IMR-90 (cell line): Measurements from ENCODE around the gene VPS18. TPM values are rescaled to one million over a fixed set of nuclear protein-coding genes. Genes with fewer than 3 reads are reported as not detected.

Experiments used
- ATAC-seq: fragments of 200-7000 bp; cut with Tn5 transposase; 2 replicates; pipeline ENCODE4 v1.9.1; 2020; ENCODE audit warnings: low read depth, mild to moderate bottlenecking, moderate library complexity
- BruUV-seq: library from RNA; stranded (reverse); fragments of 400-500 nt; replicated peaks from 2 replicates; lab custom pipeline; 2021; lab: Mats Ljungman, UMichigan
- CTCF ChIA-PET: fragments of 300-600 bp; formaldehyde crosslinking; extraction: SDS; loops from one replicate; lab custom pipeline; 2021; ENCODE audit warnings: antibody characterized with exemption; lab: Yijun Ruan, JAX
- POLR2A ChIA-PET: fragments of 300-600 bp; sonication (Branson Sonifier 250); formaldehyde crosslinking; loops from one replicate; lab custom pipeline; 2022; ENCODE audit warnings: antibody characterized with exemption; ENCODE audit not compliant: unreplicated experiment; lab: Charles Lee
- DNase-seq: peaks from one replicate; pipeline ENCODE4 v3.0.0; 2013
- H2AFZ ChIP-seq: replicated peaks from 2 replicates; pipeline ENCODE3; 2013; ENCODE audit warnings: low read length, mild to moderate bottlenecking; ENCODE audit not compliant: poor library complexity
- H2AK5ac ChIP-seq: 2 replicates; pipeline ENCODE4 v1.6.1; 2013; ENCODE audit warnings: low read depth, low read length, inconsistent platforms
- H2AK9ac ChIP-seq: replicated peaks from 2 replicates; pipeline ENCODE3; 2013; ENCODE audit warnings: mild to moderate bottlenecking, low read depth, low read length, moderate library complexity; ENCODE audit not compliant: poor library complexity
- H2BK120ac ChIP-seq: 2 replicates; pipeline ENCODE4 v1.6.1; 2013; ENCODE audit warnings: low read depth, low read length, inconsistent platforms
- H2BK15ac ChIP-seq: 3 replicates; pipeline ENCODE4 v1.6.1; 2013; ENCODE audit warnings: low read depth, low read length, inconsistent platforms
- H2BK20ac ChIP-seq: 2 replicates; pipeline ENCODE4 v1.6.1; 2013; ENCODE audit warnings: low read depth, mild to moderate bottlenecking, inconsistent platforms, low read length, moderate library complexity
- H2BK5ac ChIP-seq: 2 replicates; pipeline ENCODE4 v1.6.1; 2013; ENCODE audit warnings: mild to moderate bottlenecking, low read depth, low read length, inconsistent platforms; ENCODE audit not compliant: poor library complexity, severe bottlenecking
- H3K14ac ChIP-seq: replicated peaks from 2 replicates; pipeline ENCODE4 v1.6.1; 2013; ENCODE audit warnings: low read depth, low read length, inconsistent platforms
- H3K18ac ChIP-seq: 2 replicates; pipeline ENCODE4 v1.6.1; 2013; ENCODE audit warnings: low read depth, low read length, control low read depth
- H3K23ac ChIP-seq: 2 replicates; pipeline ENCODE4 v1.6.1; 2013; ENCODE audit warnings: low read depth, low read length, inconsistent platforms
- H3K27ac ChIP-seq: 2 replicates; pipeline ENCODE4 v1.5.1; 2013; ENCODE audit warnings: mild to moderate bottlenecking, control low read depth, low read length; ENCODE audit not compliant: insufficient read depth
- H3K27me3 ChIP-seq: 2 replicates; pipeline ENCODE4 v1.6.1; 2013; ENCODE audit warnings: low read length; ENCODE audit not compliant: control insufficient read depth, insufficient read depth
- H3K36me3 ChIP-seq: 2 replicates; pipeline ENCODE4 v1.6.1; 2013; ENCODE audit warnings: low read length, mixed read lengths; ENCODE audit not compliant: control insufficient read depth, insufficient read depth
- H3K4ac ChIP-seq: 2 replicates; pipeline ENCODE4 v1.6.1; 2013; ENCODE audit warnings: low read depth, low read length, inconsistent platforms
- H3K4me1 ChIP-seq: 2 replicates; pipeline ENCODE4 v1.6.1; 2013; ENCODE audit warnings: low read length, mixed read lengths; ENCODE audit not compliant: control insufficient read depth, insufficient read depth
- H3K4me2 ChIP-seq: 2 replicates; pipeline ENCODE4 v1.6.1; 2013; ENCODE audit warnings: low read depth, mild to moderate bottlenecking, control low read depth, low read length, moderate library complexity
- H3K4me3 ChIP-seq: 2 replicates; pipeline ENCODE4 v1.5.1; 2013; ENCODE audit warnings: low read depth, mild to moderate bottlenecking, control low read depth, low read length, moderate library complexity; ENCODE audit not compliant: insufficient read depth
- H3K56ac ChIP-seq: 2 replicates; pipeline ENCODE4 v1.6.1; 2013; ENCODE audit warnings: low read length, inconsistent platforms; ENCODE audit not compliant: insufficient read depth; ENCODE audit errors: extremely low read depth
- H3K79me1 ChIP-seq, 2 experiments: 2 replicates each; pipeline ENCODE4 v1.6.1; 2013; ENCODE audit warnings: low read length in 2 of 2, inconsistent platforms in 1 of 2, low read depth in 1 of 2
- H3K9ac ChIP-seq: 2 replicates; pipeline ENCODE4 v1.6.1; 2013; ENCODE audit warnings: low read depth, low read length, control low read depth
- H3K9me1 ChIP-seq: 2 replicates; pipeline ENCODE4 v1.6.1; 2013; ENCODE audit warnings: low read length, inconsistent platforms; ENCODE audit not compliant: insufficient read depth
- H3K9me3 ChIP-seq: 2 replicates; pipeline ENCODE4 v1.6.1; 2013; ENCODE audit warnings: low read length; ENCODE audit not compliant: control insufficient read depth, insufficient read depth
- H4K20me1 ChIP-seq: 2 replicates; pipeline ENCODE4 v1.6.1; 2013; ENCODE audit warnings: low read length, inconsistent platforms; ENCODE audit not compliant: insufficient read depth
- H4K5ac ChIP-seq: 2 replicates; pipeline ENCODE4 v1.6.1; 2013; ENCODE audit warnings: mild to moderate bottlenecking, low read depth, low read length, control low read depth
- H4K8ac ChIP-seq, 2 experiments: 2 replicates each; pipeline ENCODE4 v1.6.1; 2013; ENCODE audit warnings: low read depth in 2 of 2, low read length in 2 of 2, control low read depth in 1 of 2, inconsistent platforms in 1 of 2
- H4K91ac ChIP-seq: 2 replicates; pipeline ENCODE4 v1.6.1; 2013; ENCODE audit warnings: low read depth, low read length, inconsistent platforms; ENCODE audit not compliant: insufficient read depth
- CTCF ChIP-seq: conservative IDR thresholded peaks from 2 replicates; pipeline ENCODE4 v1.5.1; 2012; ENCODE audit warnings: mild to moderate bottlenecking, low read depth, low read length, improper control_type of control experiment
- ELK1 ChIP-seq: fragments of 150-350 bp; IDR thresholded peaks from 2 replicates; pipeline ENCODE4 v1.6.1; 2016; ENCODE audit warnings: low read depth, mild to moderate bottlenecking, low read length, moderate library complexity, borderline replicate concordance
- MXI1 ChIP-seq: IDR thresholded peaks from 2 replicates; pipeline ENCODE4 v1.6.1; 2012; ENCODE audit warnings: low read depth, mild to moderate bottlenecking, low read length, moderate library complexity, borderline replicate concordance
- RAD21 ChIP-seq: IDR thresholded peaks from 2 replicates; pipeline ENCODE4 v1.6.1; 2012; ENCODE audit warnings: low read length, improper control_type of control experiment
- SMC3 ChIP-seq: fragments of 150-350 bp; IDR thresholded peaks from 2 replicates; pipeline ENCODE4 v1.6.1; 2016; ENCODE audit warnings: low read depth, mild to moderate bottlenecking, antibody characterized with exemption, low read length, moderate library complexity
- WGBS, 2 experiments: methylation state at CpG; one replicate each; pipeline versions ENCODE4 v1.1.5 to v1.1.7; 2013; ENCODE audit warnings: missing lambda C conversion rate in 2 of 2; ENCODE audit not compliant: insufficient read length in 1 of 2; ENCODE audit errors: extremely low coverage in 2 of 2; 5-methylcytosine and 5-hydroxymethylcytosine counted together
- dilution Hi-C: fragments of 300-500 bp; cut with HindIII; formaldehyde crosslinking; loops from one replicate; pipeline ENCODE4 v1.14.3; 2018; ENCODE audit warnings: low sequenced_read_pairs; ENCODE audit not compliant: unreplicated experiment
- in situ Hi-C: fragments of 300-500 bp; cut with MboI; formaldehyde crosslinking; loops from 3 replicates; pipeline ENCODE4 v1.14.3; 2019; ENCODE audit warnings: low sequenced_read_pairs, inconsistent platforms, mixed read lengths
- intact Hi-C: fragments of 100-400 bp; cut with micrococcal nuclease; formaldehyde crosslinking; loops from 2 replicates; pipeline ENCODE4 v1.10.0; 2022
- polyA plus RNA-seq, 3 experiments: library from polyadenylated mRNA; depleted of rRNA; stranded (reverse); fragments of >200 nt; gene quantifications; 2 replicates each; pipeline ENCODE4 v1.2.3, GENCODE V29; 2012; ENCODE audit warnings: low replicate concordance in 1 of 3
- total RNA-seq: library from RNA; depleted of rRNA; stranded (reverse); fragments of >200 nt; gene quantifications from 2 replicates; pipeline ENCODE4 v1.2.3, GENCODE V29; 2012

VPS18 gene
- total and polyA plus RNA-seq, 2 of the 4 experiments (the other 2 are of a cell fraction), result 19.3 to 32.3 TPM

GRCh38 chr15:40891810-40892446 is 2.3 kb upstream of the VPS18 start:
- Histone ChIP-seq H2BK15ac (no peak overlapping the region), H2BK20ac (no peak overlapping the region), H3K4me1 (peaks cover 9% of the 10 kb centered on the region; the same call in 1 of the 2 replicates), H2AK5ac (no peak overlapping the region), H2AK9ac (peak overlapping the region; percentile 19), H3K4ac (no peak overlapping the region), H2BK5ac (no peak overlapping the region), H3K9ac (no peak overlapping the region), H3K9me3 (no peaks in the 10 kb centered on the region), H4K91ac (no peak overlapping the region), H3K36me3 (peaks cover 6% of the 10 kb centered on the region; the same call in 1 of the 2 replicates), H3K56ac (no peak overlapping the region), H3K18ac (no peak overlapping the region), H3K27ac (no peak overlapping the region), H2BK120ac (no peak overlapping the region), H3K4me2 (no peak overlapping the region), H3K4me3 (no peak overlapping the region), H4K8ac (no peak overlapping the region; a peak in 1 of 4 replicates), H3K9me1 (0 out of 2 replicates have a peak, but pooled peaks cover 3% of the 10 kb centered on the region), H3K79me1 (peaks cover 14 to 20% of the 10 kb centered on the region in 2 experiments; a peak in 3 of 4 replicates), H4K5ac (no peak overlapping the region), H2AFZ (peak overlapping the region; percentile 34), H3K14ac (no peak overlapping the region), H3K27me3 (no peaks in the 10 kb centered on the region; the same call in 1 of the 2 replicates), H3K23ac (no peak overlapping the region), H4K20me1 (peaks cover 9% of the 10 kb centered on the region; the same call in 1 of the 2 replicates)
- in situ Hi-C loops (loop anchor here (5.0 kb wide), 1 partner anchor 35 kb away; no protein-coding TSS in a partner anchor), intact Hi-C loops (loop anchor here (5.0 kb wide), 2 partner anchors 215 to 370 kb away; no protein-coding TSS in a partner anchor), dilution Hi-C loops (no loop called here)
- ATAC-seq, result peak; percentile 7; the same call in 1 of the 2 replicates
- TF ChIP-seq RAD21, result peak; percentile 76
- TF ChIP-seq ELK1, result no peak
- TF ChIP-seq MXI1, result no peak
- TF ChIP-seq CTCF, result peak; percentile 85
- peak; percentile 72 for TF ChIP-seq SMC3
- ChIA-PET POLR2A (no interaction called here), CTCF (interaction anchor here (0.5 to 4.3 kb wide), 13 partner anchors 10 to 569 kb away, joined by 3 to 35 read pairs (median 3); no protein-coding TSS in a partner anchor)
- DNase-seq, result peak; percentile 49
- WGBS, 2 experiments, result no CpG with 5 or more reads among the region's 4 CpGs
- no TSS peak for BruUV-seq
